NCI-H2171 (cell line): ENCODE data around the gene PGBD5.

Experiments used
- DNase-seq: peaks from one replicate; lab custom pipeline; 2025; lab: John Stamatoyannopoulos, UW

The PGBD5 gene

GRCh38 chr1:230278871-230279582 is 147.1 kb downstream of the PGBD5 start:
- DNase-seq = no peak

GRCh38 chr1:230278376-230278775 is 147.8 kb downstream of the PGBD5 start:
- no peak for DNase-seq

GRCh38 chr1:230277201-230278025 is 148.7 kb downstream of the PGBD5 start:
- DNase-seq = no peak

GRCh38 chr1:230276401-230276800 is 149.7 kb downstream of the PGBD5 start:
- no peak for DNase-seq

GRCh38 chr1:230274254-230274653 is 151.9 kb downstream of the PGBD5 start:
- no peak for DNase-seq

GRCh38 chr1:230273141-230273710 is 152.9 kb downstream of the PGBD5 start:
- DNase-seq = no peak

- no peak for DNase-seq
Observed at GRCh38 chr1:230272557-230272956, 153.6 kb downstream of the PGBD5 start.

GRCh38 chr1:230271300-230272035 is 154.7 kb downstream of the PGBD5 start:
- no peak for DNase-seq

GRCh38 chr1:230270559-230271281 is 155.4 kb downstream of the PGBD5 start:
- DNase-seq = no peak

- DNase-seq = no peak
Observed at GRCh38 chr1:230270185-230270558, 156.0 kb downstream of the PGBD5 start.

GRCh38 chr1:230268371-230269170 is 157.6 kb downstream of the PGBD5 start:
- peak; percentile 79 for DNase-seq

- DNase-seq = no peak
Observed at GRCh38 chr1:230267338-230268065, 158.6 kb downstream of the PGBD5 start.

GRCh38 chr1:230266456-230266855 is 159.7 kb downstream of the PGBD5 start:
- no peak for DNase-seq

- no peak for DNase-seq
Observed at GRCh38 chr1:230265200-230266115, 160.7 kb downstream of the PGBD5 start.
